ENCODE measurements around the gene AFDN. TPM values are rescaled to one million over a fixed set of nuclear protein-coding genes. Genes with fewer than 3 reads are reported as not detected.

Gene AFDN
- total RNA-seq, 3 donors from 2014 or later: 93.1 to 292 (median 170) TPM

- Histone ChIP-seq H3K9me3 (no peaks in the 10 kb centered on the region), H3K27ac (no peak overlapping the region), H3K4me1 (no peaks in the 10 kb centered on the region), H3K36me3 (no peaks in the 10 kb centered on the region), H3K27me3 (no peaks in the 10 kb centered on the region), H3K4me3 (no peak overlapping the region)
- TF ChIP-seq POLR2A (IDR thresholded peaks at IDR 0.05): no peak
- TF ChIP-seq POLR2AphosphoS5 (IDR thresholded peaks at IDR 0.05): no peak
- no peak for TF ChIP-seq CTCF (IDR thresholded peaks at IDR 0.05)
- no peak for DNase-seq (ENCODE audit: low spot score in 2 of 2)
- intact Hi-C loops (cut with DNase I; ENCODE audit: low total_unique reads): no loop called here
These were observed 78.1 kb downstream of the AFDN start for GRCh38 chr6:167904791-167905190.

GRCh38 chr6:167906899-167907298, 80.2 kb downstream of the AFDN start:
- Histone ChIP-seq H3K27ac (peak overlapping the region; percentile 52 to 57), H3K9me3 (no peaks in the 10 kb centered on the region), H3K27me3 (no peaks in the 10 kb centered on the region), H3K4me3 (peak overlapping the region in 1 of 3 donors; percentile 14), H3K4me1 (no peaks in the 10 kb centered on the region), H3K36me3 (no peaks in the 10 kb centered on the region)
- peak; percentile 69 to 70 for DNase-seq (ENCODE audit: low spot score in 2 of 2)
- intact Hi-C loops (cut with DNase I; ENCODE audit: low total_unique reads): no loop called here
- TF ChIP-seq POLR2A (IDR thresholded peaks at IDR 0.05) (no peak), POLR2AphosphoS5 (IDR thresholded peaks at IDR 0.05) (peak; percentile 33 to 81 (median 73)), CTCF (IDR thresholded peaks at IDR 0.05) (no peak)

- DNase-seq (ENCODE audit: low spot score in 2 of 2): no peak
- Histone ChIP-seq H3K4me1 (no peaks in the 10 kb centered on the region), H3K9me3 (no peaks in the 10 kb centered on the region), H3K36me3 (no peaks in the 10 kb centered on the region), H3K27me3 (no peaks in the 10 kb centered on the region), H3K4me3 (no peak overlapping the region), H3K27ac (no peak overlapping the region)
- intact Hi-C loops (cut with DNase I; ENCODE audit: low total_unique reads): no loop called here
- TF ChIP-seq CTCF (IDR thresholded peaks at IDR 0.05): peak in 2 of 3 donors; percentile 31 to 40
- no peak for TF ChIP-seq POLR2AphosphoS5 (IDR thresholded peaks at IDR 0.05)
These were observed 81.3 kb downstream of the AFDN start for GRCh38 chr6:167907837-167908681.

- DNase-seq (ENCODE audit: low spot score in 2 of 2): no peak
- H3K27me3 ChIP-seq: no peaks in the 10 kb centered on the region
- intact Hi-C loops (cut with DNase I; ENCODE audit: low total_unique reads): loop anchor here (5.0 kb wide), 1 partner anchor 212 kb away; no protein-coding TSS in a partner anchor
- no peak overlapping the region for H3K27ac ChIP-seq
- TF ChIP-seq POLR2AphosphoS5 (IDR thresholded peaks at IDR 0.05) (no peak), CTCF (IDR thresholded peaks at IDR 0.05) (no peak), POLR2A (IDR thresholded peaks at IDR 0.05) (no peak)
- H3K4me1 ChIP-seq: no peaks in the 10 kb centered on the region
- H3K4me3 ChIP-seq: no peak overlapping the region
- H3K9me3 ChIP-seq: no peaks in the 10 kb centered on the region
- H3K36me3 ChIP-seq: no peaks in the 10 kb centered on the region
These were observed 83.3 kb downstream of the AFDN start for GRCh38 chr6:167910007-167910406.

- H3K27ac ChIP-seq: no peak overlapping the region
- no peaks in the 10 kb centered on the region for H3K27me3 ChIP-seq
- intact Hi-C loops (cut with DNase I; ENCODE audit: low total_unique reads): loop anchor here (5.0 kb wide), 1 partner anchor 212 kb away; no protein-coding TSS in a partner anchor
- no peaks in the 10 kb centered on the region for H3K9me3 ChIP-seq
- TF ChIP-seq POLR2AphosphoS5 (IDR thresholded peaks at IDR 0.05) (no peak), POLR2A (IDR thresholded peaks at IDR 0.05) (no peak)
- H3K4me1 ChIP-seq: no peaks in the 10 kb centered on the region
- DNase-seq (ENCODE audit: low spot score in 2 of 2): no peak
- no peaks in the 10 kb centered on the region for H3K36me3 ChIP-seq
- H3K4me3 ChIP-seq: no peak overlapping the region
These were observed 83.9 kb downstream of the AFDN start for GRCh38 chr6:167910652-167911051.
